Hindlimb muscle (tissue), 1 donor: ENCODE measurements around the gene EFNB2. TPM values are rescaled to one million over a fixed set of nuclear protein-coding genes. Genes with fewer than 3 reads are reported as not detected.

Experiments
- DNase-seq: peaks from one replicate; pipeline ENCODE4 v3.0.0-alpha.2; 2013
- polyA plus RNA-seq: library from polyadenylated mRNA; unstranded; fragments of 120-200 nt; gene quantifications from one replicate; pipeline ENCODE4 v1.2.1, GENCODE V29; 2013; ENCODE audit not compliant: insufficient read length

The EFNB2 gene
- polyA plus RNA-seq, 1 donor, result 22.6 TPM

GRCh38 chr13:106550570-106551135 lies 15.2 kb upstream of the EFNB2 start:
- no peak for DNase-seq

DNA sequence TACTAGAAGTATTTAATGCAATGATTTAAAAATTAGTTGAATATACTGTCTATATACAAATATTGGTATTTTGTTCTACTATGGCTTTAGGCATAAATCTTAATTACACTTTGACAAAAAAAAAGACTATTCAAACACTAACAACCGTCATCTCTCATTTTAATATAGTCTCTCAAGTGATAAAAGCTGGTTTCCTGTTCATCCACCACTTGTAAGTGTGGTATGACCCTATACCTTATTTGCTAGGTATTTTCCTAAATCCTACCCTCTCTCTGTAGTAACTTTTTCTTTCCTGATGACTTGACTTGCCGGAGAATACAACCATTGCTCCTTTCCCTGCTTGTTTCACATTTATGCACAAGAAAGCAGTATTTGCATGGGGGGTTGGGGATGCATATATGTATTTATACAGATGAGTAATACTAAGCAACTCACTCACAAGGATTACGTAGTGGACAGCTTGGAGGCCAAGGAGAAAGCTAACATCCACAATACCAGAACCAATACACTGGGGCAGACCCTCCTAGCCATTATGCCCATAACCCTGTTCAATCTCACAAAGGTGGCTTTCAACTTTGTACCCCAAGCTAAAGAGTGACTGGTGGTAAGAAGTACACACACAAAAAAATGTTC lies 12.7 kb upstream of the EFNB2 start:
- DNase-seq, result no peak

DNA sequence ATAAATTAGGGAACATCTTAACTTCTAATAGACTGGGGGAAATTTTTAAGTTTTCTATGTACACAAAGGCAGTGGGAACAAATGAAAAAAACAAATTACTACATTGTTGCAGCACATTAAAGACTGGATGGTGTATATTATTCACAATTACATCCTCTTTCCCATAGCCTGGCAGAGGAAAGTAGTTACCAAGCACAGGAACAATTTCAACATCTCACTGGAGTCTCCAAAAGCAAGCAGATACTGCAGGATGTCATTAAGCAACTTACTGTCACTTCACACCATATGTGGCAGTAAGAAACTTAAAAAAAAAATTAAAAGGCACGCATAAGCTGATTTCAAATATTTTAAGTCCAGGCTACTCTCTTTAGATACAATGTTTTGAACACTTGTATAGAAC lies 6.4 kb upstream of the EFNB2 start:
- no peak for DNase-seq

DNA sequence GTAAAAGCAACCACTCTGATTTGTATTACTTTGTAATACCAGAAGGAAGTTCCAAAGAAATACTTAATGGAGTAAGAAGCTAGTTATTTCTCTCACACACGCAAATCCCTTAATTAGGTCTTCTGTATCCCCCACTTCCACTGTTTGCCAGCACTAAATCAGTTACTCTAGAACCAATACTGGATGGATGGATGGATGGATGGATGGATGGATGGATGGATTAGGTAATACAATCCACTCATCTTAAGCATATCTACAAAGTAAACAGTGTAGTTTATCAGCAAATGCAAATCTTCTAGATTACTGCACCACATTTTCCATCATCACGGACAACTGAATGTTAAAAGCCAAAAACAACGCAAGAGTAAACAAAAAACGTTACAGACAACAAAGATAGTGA lies 5.2 kb upstream of the EFNB2 start:
- DNase-seq, result no peak

DNA sequence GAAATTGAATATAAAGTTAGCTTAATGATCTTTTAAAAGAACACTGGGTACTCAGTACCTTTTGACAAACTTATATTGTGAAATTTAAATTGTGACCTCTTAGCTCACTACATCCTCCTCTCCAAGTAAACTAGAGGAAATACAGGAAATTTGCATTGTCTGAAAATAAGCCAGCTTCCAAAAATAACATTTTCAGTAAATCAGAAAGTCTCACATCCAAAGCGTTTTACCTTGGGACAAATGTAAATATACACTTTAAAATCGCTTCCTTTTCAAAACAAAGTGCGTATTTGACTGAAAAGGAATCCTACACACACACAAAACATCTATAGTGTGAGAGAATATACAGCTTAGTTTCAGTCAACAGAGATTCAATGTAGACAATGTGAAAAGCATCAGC lies 2.1 kb upstream of the EFNB2 start:
- DNase-seq, result no peak

DNA sequence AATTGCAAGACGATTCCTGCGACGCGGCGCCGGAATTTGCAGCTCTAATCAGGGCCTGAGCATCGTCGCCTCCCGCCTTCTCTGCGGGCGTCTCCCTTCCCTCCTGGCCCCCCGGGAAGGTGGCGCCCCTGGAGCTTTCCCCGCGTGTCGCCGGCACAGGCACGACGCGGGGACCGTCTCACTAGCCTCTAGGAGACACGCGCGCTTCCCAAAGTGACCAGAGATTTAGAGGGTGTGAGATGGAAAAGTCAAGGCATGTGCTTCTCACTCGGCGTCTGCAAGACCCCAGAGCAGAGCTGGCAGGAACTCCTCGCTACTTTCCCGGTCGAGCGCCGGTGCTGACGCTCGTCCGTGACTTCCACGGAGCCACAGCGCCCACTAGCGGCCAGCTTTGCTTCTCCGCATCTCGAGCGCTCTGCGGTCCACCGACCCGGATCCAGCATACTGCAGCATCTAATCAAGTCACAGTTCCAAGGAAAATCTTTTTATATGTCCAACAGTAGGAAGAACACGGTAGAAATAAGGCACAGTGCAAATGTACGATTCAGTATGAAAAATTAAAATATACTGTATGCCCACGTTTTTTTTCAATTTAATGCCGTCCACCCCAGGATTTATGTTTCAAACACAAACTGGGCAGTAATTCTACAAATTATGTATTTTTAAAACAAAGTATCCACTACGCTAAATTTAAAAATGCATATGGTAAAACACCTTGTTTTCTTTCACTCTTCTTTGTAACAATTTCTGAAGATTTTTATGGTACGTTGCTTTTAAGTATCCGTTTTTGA lies 977 bp upstream of the EFNB2 start:
- peak; percentile 93 for DNase-seq

GRCh38 chr13:106534639-106535551 lies 567 bp downstream of the EFNB2 start:
- DNase-seq, result peak; percentile 26

DNA sequence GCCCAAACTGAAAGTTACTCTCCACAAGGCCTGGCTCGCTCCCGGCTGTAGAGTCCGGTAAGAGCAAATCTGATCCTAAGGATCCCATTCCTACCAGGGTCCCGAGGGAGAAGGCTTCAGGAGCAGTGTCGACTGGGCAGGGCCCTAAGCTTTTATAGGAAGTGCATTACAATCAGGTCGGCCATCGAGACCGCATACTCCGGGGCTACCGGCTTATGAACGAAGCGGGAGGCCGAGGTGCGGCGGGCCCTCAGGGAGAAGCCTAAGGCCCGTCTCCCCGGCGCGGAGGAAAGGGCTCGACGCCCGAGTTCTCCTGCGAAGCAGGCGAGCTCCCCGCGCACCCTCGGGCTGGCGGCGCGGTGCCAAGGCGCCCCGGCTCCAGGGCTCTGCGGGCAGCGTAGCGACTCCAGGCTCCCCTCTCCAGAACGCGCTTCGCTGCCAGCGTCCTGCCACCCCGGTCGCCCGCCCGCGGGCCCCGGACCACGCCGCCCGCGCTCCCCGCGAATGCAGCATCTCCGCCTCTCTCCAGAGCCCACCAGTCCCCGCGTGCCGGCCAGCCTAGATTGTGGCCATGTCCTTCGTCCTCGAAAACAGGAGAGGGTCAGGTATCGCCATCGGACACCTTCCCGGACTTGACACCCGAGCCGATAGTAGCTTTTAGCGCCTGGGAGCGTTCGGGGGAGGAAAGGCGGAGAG lies 1.4 kb downstream of the EFNB2 start:
- DNase-seq, result peak; percentile 51

DNA sequence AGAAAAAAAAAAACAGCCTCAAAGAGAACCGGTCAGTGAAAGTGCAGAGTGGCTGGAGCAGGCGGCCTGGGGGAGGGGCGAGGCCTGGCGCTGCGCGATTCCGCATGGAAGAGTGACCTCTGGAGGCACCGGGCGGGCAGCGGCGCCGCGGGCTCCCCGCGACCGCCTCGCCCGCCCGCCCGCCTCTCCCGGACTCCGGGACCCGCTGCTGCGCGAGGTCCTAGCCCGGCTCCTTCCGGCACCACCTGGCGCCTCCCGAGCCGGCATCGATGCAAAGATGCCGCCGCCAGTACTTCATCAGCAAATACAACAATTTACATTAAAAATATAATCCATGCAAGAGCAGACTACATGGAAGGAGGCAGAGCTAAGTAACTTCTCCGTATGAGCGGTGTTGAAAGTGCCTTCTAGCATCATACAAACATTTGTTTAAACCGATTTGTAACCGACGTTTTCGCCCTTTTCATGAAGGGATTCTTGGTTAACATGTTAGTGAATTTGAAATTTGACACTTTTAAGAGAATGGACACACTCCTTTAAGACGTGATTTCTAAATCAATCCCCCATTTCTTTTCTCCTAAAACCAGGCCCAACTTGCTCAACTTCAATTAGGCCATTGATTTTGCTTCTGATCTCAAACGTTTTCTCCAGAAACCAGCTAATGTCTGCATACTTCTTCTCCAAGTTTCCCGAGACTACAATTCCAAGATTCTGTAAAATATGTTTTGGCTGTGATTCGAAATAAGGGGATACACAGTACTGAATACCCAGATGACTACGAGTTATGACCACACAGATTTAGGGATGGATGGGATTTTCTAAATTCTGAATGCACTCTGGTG lies 2.1 kb downstream of the EFNB2 start:
- DNase-seq, result peak; percentile 87

GRCh38 chr13:106532111-106532929 lies 3.1 kb downstream of the EFNB2 start:
- peak; percentile 19 for DNase-seq

DNA sequence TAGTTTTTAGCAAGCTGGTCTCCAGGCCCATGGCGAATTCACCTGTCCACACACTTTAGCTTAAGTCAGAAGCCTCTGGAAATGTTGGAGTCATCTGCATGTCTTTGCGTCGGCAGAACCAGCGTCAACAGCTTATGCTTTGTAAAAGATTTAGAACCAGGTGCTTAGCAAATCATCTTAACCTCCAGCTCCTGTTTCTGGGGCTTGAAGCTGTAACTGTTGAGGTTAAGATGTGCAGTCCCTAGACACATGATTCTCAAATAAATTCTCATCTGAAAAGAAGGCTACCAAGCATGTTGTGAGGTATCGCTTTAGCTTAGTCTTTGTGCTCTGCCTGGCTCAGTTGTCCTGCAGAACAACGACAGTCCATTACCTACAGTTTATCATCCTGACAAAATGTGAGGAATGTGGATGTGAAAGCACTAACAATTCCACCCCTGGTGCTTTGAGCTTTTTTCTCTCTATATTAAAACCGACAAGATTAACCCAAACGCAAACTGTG lies 4.4 kb downstream of the EFNB2 start:
- DNase-seq, result no peak

DNA sequence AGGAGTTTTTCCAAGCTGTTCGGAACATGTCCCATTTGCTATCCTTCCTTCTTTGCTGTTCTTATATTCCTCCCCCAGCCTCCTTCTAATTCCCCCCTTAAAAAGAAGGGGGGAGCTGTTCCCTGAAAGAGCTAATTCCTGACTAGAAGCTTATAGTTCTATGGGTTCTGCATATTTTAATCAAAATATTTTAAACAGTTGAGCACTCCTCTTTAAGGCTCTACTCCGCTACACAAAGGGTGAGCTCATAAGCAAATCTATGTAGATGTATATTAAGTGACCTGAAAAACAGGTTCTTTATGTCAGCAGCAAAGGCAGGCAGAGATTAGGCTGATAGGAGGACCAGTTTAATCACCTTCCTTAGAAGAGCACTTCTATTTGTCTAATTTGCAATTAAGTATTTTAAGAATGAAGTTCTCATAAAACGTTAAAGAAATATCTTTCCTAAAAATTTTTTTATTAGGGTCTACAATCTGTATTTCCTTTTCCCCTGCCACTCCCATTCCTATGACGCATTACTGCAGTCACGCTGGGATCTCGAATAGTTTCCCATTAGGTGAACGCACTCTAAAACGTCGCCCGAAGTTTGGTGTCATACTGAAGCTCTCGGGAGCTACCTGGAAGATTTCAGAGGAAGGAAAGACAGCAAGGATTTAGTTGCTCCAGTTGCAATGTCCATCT lies 5.2 kb downstream of the EFNB2 start:
- no peak for DNase-seq

GRCh38 chr13:106529415-106530170 lies 5.9 kb downstream of the EFNB2 start:
- DNase-seq, result no peak

GRCh38 chr13:106528718-106529414 lies 6.6 kb downstream of the EFNB2 start:
- DNase-seq, result no peak

- no peak for DNase-seq
Observed at GRCh38 chr13:106527826-106528225, 7.6 kb downstream of the EFNB2 start.

DNA sequence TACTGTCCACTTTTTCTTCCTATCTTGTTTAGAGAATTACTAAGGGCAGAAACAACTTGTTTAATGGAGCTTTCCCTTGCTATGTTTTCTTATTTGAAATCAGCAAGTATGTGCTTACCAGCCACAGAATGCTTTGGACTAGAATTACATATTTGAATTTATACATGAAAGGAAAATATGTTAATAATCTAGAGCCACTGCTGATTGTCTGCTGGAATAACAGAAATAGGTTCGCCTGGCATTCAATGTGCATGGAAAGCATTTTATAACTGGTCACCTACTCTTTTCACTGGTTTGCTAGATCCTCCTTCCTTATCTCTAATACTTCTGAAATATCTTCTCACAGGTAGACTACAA lies 8.0 kb downstream of the EFNB2 start:
- DNase-seq, result no peak

GRCh38 chr13:106526738-106527444 lies 8.6 kb downstream of the EFNB2 start:
- no peak for DNase-seq

GRCh38 chr13:106525865-106526264 lies 9.6 kb downstream of the EFNB2 start:
- DNase-seq, result no peak
